Umbilical cord (tissue), 2 donors: Measurements from ENCODE around the gene PIGQ. TPM values are rescaled to one million over a fixed set of nuclear protein-coding genes. Genes with fewer than 3 reads are reported as not detected.

Source experiments
- DNase-seq: peaks from one replicate; pipeline ENCODE4 v3.0.0-alpha.2; 2015; ENCODE audit warnings: low spot score
- total RNA-seq: library from RNA; depleted of rRNA; stranded (reverse); fragments of >200 nt; gene quantifications from one replicate; pipeline ENCODE4 v1.2.3, GENCODE V29; 2014; ENCODE audit warnings: low replicate concordance; ENCODE audit not compliant: insufficient read depth

PIGQ gene
- total RNA-seq, 1 donor from 2014 or later: 18.5 TPM

- no peak for DNase-seq
Observed at GRCh38 chr16:606656-607307, 37.0 kb downstream of the PIGQ start.

DNA sequence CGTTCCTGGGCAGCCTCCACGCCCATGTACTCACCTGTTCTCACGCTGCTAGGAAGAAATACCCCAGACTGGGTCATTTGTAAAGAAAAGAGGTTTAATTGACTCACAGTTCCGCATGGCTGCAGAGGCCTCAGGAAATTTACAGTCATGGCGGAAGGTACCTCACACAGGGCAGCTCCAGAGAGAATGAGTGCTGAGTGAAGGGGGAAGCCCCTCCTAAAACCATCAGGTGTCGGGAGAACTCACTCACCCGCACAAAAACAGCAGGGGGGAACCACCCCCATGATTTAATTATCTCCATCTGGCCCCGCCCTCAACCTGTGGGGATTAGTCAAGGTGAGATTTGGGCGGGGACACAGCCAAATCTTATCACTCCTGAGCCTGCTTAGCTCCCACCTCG lies 38.3 kb downstream of the PIGQ start:
- DNase-seq: no peak

DNA sequence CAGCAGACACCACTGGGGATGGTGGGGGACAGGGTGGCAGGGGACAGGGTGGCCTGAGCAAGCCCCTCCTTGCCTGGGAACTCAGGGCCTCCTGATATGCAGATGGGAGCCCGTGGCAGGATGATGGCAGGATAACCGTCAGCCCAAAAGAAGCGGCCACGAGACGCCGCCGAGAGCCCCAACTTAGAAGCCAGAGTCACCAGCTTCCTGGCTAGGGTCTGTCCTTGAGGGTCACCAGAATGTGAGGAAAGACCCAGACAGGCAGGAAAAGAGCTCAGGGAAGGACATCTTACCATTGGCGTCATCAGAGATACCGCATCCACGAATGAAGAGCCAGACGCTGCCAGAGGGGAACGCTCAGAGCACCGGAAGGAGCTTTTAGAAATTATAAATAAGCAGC lies 39.5 kb downstream of the PIGQ start:
- DNase-seq: no peak

DNA sequence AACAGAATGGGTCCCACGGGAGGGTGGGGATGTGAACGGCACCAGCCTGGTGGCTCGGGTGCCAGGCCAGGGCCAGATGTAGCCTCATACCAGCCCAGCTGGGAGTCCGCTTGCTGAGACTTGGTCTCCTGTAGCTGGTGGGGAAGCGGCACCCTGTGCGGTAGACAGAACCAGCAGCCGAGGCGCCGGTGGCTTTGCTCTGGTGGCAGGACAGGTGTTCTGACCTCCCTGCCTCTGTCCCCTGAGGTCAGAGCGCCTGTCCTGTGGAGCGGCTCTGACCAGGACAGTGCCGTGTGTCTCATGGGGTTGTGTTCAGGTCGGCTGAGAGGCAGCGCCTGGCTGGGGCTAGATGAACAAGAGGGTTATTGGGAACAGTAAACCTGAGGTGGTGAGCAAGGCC lies 40.2 kb downstream of the PIGQ start:
- no peak for DNase-seq

- no peak for DNase-seq
Observed at GRCh38 chr16:610513-611381, 41.0 kb downstream of the PIGQ start.

- DNase-seq: no peak
Observed at GRCh38 chr16:615122-615521, 45.4 kb downstream of the PIGQ start.

DNA sequence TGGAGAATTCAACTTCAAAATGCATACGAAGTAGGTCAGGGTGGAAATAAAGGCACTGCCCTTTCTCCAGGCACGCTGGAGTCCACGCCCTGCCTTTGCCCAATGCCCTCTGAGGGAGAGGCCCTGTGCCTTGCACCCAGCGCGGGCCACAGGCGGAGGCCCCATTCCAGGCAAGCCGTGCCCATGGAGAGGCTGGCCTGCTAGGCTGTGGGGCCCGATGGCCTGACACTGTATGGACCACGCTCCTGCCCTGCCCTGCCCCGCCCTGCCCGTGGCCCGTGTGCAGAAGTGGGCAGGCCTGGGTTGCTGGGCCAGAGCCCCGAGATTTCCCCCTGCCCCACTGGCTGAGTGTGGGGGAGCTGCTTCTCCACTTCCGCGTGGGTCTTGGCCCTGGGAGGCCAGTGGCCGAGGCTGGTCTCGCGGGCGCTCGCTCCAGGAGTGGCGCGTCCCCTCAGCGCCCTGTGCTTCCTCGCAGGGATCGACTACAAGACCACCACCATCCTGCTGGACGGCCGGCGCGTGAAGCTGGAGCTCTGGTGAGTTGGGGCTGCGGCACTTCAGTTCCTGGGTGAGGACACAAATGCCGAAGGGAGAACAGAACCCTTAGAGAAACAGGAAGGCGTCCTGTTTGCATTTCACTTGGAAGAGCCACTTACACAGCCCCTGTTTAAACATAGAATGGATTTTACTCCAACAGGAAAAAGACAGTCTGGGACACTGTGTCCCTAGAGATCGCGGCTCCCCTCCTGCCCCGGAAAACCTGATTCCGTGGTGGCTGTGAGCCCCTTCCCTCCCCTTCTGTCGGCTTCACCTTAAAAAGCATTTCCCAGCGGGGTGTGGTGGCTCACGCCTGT lies 47.2 kb downstream of the PIGQ start:
- no peak for DNase-seq

DNA sequence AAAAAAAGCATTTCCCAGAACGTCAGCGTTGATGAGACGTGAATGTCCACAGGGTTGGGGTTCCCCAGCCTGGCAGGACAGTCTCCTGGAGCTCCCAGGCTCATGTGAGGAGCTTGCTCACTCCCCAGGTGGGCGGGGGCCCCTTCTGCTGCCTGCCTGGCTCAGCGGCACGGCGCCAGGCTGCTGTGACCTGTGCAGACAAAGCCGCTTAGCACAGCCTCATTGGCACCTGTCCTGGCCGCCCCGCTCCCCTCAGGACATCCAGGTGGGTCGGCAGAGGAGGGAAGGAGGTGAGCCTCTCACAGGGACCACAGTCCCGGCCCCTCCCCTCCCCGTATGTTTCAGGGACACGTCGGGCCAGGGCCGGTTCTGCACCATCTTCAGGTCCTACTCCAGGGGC lies 48.1 kb downstream of the PIGQ start:
- no peak for DNase-seq

GRCh38 chr16:619476-620100 lies 49.8 kb downstream of the PIGQ start:
- no peak for DNase-seq

GRCh38 chr16:620700-621525 lies 51.1 kb downstream of the PIGQ start:
- DNase-seq: peak; percentile 48

DNA sequence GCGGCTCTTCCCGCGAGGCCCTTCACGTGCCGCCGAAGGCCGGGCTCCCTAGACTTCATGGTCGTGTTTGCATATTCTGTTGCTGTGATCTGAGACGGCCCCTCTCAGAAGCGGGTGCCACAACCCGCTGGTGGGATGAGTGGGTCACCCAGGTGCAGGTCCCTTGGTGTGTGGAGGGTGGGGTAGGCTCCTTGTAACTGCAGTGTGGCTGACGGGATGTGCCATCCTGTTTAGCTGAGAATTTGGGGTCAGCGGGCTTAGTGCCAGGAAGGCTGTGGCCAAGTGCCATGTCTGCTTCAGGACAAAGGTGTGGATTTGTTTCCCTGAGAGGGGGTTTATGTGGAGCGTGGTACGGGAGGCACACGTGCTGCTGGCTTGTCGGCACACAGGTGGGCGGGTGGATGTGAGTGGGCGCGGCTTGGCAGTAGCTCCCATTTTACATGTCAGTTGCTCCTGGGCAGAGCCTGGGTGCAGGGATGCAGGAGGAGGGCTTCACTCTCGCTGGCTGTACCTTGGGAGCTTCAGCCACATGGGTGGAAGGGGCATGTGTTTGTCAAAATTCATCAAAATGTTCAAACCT lies 51.8 kb downstream of the PIGQ start:
- DNase-seq: no peak

GRCh38 chr16:622920-623280 lies 53.1 kb downstream of the PIGQ start:
- DNase-seq: no peak

DNA sequence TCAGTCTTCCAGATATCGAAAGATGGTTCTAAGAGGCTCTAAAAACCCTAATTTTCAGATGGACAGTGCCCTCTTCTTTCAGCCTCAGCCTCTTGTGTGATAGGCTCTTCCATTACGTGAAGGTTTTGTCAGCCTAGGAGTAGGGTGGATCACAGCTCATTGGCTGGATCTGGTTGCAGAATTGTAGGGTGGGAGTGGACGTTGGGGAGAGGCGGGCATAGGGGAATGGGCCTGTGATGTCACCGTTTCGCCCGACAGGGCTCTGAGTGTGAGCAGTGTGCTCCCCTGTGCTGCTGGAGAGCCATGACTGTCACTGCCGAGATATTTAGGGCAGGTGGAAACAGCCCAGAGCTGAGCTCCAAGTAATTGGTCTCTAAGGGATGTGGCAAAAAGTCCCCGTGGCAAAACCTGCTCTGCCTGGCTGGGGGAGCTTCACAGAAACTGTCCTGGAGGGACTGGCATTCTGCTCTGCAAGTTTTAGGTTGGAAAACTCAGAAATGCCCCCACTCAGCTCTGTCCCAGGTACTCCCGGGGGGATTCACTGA lies 54.8 kb downstream of the PIGQ start:
- DNase-seq: no peak

- no peak for DNase-seq
Observed at GRCh38 chr16:625117-625976, 55.6 kb downstream of the PIGQ start.

DNA sequence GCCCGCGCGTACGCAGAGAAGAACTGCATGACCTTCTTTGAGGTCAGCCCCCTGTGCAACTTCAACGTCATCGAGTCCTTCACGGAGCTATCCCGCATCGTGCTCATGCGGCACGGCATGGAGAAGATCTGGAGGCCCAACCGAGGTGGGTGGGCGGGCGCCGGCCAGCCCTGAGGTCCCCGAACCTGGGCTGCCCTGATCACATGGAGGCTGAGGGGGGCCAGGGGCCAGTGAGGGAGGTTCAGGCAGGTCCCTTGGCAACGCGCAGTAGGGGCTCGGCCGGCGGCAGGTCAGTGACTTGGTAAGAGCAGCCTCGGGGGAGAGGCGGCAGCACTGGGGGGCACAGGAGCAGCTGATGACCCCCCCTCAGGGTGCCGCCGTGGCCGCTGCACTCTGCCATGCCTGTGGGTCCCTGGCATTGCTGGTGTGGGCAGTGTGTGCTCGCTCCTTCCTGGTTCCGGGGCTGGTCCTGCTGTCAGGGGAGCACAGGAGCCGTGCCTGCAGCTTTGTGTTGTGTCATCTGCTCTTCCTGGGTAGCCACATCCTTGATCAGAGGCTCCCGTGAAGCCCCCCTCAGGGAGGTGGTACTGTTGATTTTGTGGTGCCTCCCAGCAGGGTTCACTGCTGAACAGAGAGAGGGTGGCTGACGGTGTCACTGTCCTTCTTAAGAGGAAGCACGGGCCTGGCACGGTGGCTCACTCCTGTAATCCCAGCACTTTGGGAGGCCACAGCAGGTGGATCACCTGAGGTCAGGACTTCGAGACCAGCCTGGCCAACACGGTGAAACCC lies 56.4 kb downstream of the PIGQ start:
- no peak for DNase-seq

DNA sequence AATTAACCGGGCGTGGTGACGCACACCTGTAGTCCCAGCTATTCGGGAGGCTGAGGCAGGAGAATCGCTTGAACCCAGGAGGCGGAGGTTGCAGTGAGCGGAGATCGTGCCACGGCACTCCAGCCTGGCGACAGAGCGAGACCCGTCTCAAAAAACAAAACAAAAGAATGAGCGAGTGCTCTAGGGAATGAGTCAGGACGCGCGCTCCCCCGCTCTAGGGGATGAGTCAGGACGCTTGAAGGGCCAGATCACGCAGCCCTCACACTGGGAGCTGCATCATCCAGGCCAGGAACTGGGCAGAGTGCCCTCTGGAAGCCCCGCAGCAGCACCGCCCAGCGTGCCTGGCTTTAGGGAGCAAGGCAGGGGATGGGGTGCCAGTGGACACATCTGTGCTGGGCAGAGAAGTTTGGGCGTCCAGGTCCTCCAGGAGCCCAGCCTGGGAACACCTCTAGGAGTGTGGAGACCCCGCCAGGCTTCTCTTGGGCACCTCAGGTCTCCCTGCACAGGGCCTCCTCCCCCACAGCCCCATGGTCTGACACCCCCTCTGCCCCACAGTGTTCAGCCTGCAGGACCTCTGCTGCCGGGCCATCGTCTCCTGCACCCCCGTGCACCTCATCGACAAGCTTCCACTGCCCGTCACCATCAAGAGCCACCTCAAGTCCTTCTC lies 57.2 kb downstream of the PIGQ start:
- DNase-seq: no peak

DNA sequence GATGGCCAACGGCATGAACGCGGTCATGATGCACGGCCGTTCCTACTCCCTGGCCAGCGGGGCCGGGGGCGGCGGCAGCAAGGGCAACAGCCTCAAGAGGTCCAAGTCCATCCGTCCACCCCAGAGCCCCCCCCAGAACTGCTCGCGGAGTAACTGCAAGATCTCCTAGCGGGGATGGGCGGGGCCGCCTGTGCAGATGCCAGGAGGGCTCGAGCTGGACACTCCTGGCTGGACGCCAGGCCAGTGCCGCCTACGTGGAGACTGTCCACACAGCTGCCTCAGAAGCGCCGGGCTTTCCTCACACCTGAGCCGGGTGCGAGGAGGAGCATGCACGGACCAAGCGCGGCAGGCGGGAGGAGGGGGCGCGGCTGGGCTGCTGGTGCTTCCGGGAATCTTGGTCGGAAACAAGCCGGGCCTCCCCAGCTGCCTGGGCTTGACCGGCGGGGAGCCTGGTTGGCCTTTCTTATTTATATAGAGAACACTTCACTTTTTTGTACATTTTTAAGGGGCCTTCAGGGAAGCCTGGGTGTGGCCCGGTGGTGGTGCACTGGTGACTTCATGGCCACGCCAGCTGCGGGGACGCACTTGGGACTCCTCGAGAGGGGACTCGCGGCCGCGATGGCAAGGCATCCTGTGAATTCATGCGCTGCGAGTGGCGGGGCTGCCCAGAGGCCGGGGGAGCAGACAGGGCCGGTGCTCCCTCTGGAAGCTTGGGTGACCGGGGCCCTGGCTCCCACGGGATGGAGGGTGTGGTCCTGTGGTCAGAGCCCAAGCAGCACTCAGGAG lies 57.9 kb downstream of the PIGQ start:
- no peak for DNase-seq
